Measurements from ENCODE around the gene MYO16.

Gene MYO16

DNA sequence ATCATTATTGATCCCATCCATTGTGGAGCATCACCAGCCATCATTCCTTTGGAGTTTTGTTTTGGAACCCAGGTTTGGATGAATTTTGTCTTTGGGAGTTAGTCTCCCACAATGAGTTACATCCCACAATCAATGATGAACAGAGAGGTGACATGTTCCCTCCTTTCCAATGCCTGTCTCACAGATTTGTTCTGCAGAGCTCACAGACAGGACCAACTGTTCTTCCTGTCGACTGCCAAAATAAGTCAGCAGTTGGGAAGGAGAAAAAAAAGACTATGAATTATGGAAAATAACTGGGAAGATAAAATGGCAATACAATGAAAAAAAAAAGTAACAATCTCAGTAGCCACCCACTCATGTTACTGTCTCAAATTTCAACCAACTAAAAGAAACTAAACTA, 489.1 kb downstream of the MYO16 start:
- no peak for ATAC-seq
- no peaks in the 10 kb centered on the region for H3K9me3 Mint-ChIP-seq

DNA sequence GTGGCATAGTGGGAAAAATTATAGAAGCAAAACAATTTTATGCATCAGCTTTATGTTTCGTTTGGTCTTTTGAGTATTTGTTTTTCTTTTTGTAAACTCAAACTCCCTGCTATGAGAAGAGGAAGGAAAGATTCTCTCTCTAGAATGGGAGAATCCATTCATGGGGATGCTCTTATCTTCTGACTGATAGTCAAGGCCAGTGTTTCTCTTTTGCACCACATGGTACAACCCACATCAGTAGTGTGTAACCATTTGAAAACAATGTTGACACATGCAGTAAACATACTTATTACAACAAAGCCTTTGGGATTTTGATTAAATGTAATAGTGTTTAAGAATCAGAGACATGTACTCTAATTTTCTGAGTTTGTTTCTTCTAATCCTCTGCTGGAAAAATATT, 490.5 kb downstream of the MYO16 start:
- ATAC-seq: no peak
- Mint-ChIP-seq H3K27me3 (peaks cover 32% of the 10 kb centered on the region), H3K27ac (no peak overlapping the region), H3K9me3 (no peaks in the 10 kb centered on the region), H3K4me1 (no peaks in the 10 kb centered on the region), H3K4me3 (no peak overlapping the region)
- no peak for DNase-seq

More for the DNA sequence above, 489.1 kb downstream of the MYO16 start:
- Mint-ChIP-seq H3K27me3 (peaks cover 34% of the 10 kb centered on the region), H3K27ac (no peak overlapping the region), H3K4me3 (no peak overlapping the region), H3K4me1 (peaks cover 3% of the 10 kb centered on the region)
- no peak for DNase-seq

DNA sequence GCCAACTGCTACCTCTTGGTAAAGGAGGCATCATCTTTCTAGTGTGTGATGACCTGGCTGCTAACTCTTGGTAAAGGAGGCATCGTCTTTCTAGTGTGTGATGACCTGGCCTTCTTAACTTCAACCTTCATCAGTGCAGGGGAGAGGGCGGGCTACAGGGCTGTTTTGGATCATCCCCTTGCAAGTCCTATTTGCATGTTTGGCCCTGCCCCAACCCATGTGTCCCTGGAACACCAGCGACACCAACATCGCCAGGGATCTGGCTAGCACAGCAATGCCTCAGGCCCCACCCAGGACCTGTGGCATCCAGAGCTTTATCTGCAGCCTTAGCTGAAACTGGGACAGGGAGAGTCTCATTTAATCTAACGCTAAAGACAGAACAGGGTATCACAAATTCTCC, 492.4 kb downstream of the MYO16 start:
- Mint-ChIP-seq H3K4me1 (no peaks in the 10 kb centered on the region), H3K27me3 (peaks cover 24% of the 10 kb centered on the region), H3K4me3 (no peak overlapping the region), H3K27ac (no peak overlapping the region), H3K9me3 (no peaks in the 10 kb centered on the region)
- DNase-seq: no peak
- no peak for ATAC-seq

DNA sequence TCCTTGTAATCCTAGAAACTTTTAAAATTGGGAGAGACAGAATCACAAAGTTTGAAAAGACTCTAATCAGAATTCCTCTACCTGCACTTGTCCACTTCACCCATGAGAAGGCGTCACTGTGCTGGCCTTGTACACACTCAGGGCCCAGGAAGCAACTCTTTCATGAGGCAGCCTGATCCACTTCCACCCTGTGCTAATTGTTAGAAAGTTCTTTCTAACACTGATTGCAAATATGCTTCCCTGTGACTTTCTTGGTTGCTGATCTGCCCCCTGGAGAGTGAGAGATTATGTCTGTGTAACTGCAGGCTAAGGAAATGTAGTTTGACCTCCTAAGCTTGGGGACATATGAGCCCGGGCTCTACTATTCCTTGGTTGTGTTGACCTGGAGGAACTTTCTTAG, 494.6 kb downstream of the MYO16 start:
- H3K4me3 Mint-ChIP-seq: no peak overlapping the region
- DNase-seq (no peak), ATAC-seq (no peak)
- no peaks in the 10 kb centered on the region for H3K4me1 Mint-ChIP-seq
- peak overlapping the region; percentile 9 to 60 for H3K27ac Mint-ChIP-seq
- H3K9me3 Mint-ChIP-seq: no peaks in the 10 kb centered on the region
- peaks cover 16% of the 10 kb centered on the region for H3K27me3 Mint-ChIP-seq

DNA sequence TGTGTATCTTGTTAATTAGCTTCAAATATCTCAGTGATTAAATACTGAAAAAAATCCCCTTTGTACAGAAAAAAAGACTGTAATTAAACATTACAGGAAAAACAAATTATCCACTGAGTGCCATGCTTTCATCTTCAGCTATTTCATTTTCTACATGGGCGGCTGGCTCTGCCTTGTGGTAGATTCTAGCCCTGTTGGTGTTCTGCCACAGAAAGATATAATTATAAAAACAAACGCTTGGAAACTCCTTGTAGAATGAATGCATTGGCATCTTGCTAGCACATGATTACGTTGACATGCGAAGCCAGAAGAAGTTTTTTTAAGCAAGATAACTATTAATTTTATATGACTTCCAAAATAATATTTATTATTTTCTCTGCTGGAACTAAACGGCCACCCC, 496.8 kb downstream of the MYO16 start:
- Mint-ChIP-seq H3K4me3 (no peak overlapping the region), H3K27ac (no peak overlapping the region), H3K9me3 (no peaks in the 10 kb centered on the region), H3K27me3 (peaks cover 23% of the 10 kb centered on the region), H3K4me1 (no peaks in the 10 kb centered on the region)
- ATAC-seq: no peak
- DNase-seq: no peak

DNA sequence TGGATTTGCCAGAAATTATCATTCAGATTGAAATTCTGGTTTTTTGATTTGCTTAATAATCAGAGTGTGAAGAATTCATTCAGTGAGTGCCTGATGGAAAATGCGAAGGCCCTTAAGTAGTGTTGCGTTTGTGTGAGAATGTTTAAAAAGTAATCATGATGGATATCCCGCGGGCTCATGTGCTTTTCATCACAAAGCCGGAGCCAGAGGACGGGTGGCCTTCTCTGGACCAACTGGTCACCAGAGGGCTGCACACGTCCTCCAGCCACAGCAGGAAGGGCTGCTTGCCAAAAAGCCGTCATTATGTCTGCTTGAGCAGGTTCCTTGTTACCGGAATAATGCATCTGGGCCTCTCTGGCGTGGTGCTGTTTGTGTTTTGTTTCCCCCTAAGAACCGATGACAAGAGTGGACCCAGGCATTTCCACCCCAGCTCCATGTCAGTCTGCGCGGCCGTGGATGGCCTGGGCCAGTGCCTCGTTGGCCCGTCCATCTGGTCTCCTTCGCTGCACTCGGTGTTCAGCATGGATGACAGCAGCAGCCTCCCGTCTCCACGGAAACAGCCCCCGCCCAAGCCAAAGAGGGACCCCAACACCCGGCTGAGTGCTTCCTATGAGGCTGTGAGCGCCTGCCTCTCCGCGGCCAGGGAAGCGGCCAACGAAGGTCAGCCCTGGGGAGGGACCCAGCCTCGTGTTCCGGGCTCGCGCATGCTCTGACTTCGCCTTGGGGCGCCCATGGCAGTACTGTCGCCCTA, 497.7 kb downstream of the MYO16 start:
- Mint-ChIP-seq H3K27me3 (peaks cover 15% of the 10 kb centered on the region), H3K4me3 (no peak overlapping the region), H3K4me1 (no peaks in the 10 kb centered on the region), H3K9me3 (no peaks in the 10 kb centered on the region), H3K27ac (no peak overlapping the region)
- DNase-seq (no peak), ATAC-seq (no peak)

DNA sequence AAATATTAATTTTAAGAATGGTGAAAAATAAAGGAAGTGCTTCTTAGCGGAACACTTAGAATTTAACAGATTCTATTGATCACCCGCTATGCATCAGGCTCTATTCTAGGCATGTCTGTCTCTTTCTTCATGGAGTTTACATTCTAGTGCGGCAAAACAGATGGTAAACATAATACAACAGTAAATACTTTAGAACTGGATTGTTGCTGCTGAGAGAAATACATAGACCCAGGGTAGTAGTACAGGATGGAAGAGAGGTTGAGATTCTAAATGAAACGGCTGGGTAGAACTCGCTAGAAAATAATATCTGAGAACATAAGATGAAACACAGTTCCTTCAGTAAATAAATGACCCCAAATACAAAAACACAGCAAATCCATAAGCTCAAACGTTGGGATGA, 498.7 kb downstream of the MYO16 start:
- H3K27me3 Mint-ChIP-seq: peaks cover 19% of the 10 kb centered on the region
- H3K9me3 Mint-ChIP-seq: no peaks in the 10 kb centered on the region
- H3K4me3 Mint-ChIP-seq: no peak overlapping the region
- H3K4me1 Mint-ChIP-seq: no peaks in the 10 kb centered on the region
- ATAC-seq: no peak
- no peak overlapping the region for H3K27ac Mint-ChIP-seq
- DNase-seq: no peak

DNA sequence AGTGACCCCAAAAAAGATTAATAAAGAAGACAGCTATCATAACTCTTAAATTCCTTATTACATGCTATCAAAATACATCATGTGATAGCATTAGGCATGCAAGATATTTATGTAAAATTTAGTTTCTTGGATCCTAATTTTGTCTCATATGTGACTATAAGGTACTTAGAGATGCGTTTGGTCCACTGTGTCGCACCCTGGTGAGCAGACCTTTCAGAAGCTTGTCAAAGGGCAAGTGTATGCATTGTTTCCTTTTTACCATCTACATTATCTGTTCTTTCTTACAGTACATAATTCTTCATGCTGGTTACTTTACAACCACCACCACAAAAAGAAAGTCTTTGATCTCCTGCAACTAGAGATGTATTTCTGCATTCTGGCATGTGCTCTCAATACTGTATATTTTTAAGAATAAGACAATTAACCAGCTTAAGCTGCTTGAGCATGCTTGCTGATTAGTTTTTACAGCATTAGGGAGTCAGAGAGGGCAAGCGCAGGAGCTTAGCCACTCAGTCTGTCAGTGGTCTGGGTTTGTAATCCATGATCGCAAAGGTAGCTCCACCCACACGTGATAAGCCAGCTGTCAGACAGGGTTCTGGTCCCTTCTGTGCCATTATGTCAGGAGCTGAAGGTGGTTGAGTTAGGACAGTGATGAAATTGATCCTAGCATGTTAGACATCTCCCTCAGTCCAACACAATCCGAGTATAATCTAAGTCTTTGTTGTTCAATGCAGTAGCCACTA, 500.9 kb downstream of the MYO16 start:
- Mint-ChIP-seq H3K4me1 (no peaks in the 10 kb centered on the region), H3K27me3 (peaks cover 13% of the 10 kb centered on the region), H3K27ac (no peak overlapping the region), H3K9me3 (no peaks in the 10 kb centered on the region), H3K4me3 (no peak overlapping the region)
- DNase-seq: no peak
- ATAC-seq: no peak

DNA sequence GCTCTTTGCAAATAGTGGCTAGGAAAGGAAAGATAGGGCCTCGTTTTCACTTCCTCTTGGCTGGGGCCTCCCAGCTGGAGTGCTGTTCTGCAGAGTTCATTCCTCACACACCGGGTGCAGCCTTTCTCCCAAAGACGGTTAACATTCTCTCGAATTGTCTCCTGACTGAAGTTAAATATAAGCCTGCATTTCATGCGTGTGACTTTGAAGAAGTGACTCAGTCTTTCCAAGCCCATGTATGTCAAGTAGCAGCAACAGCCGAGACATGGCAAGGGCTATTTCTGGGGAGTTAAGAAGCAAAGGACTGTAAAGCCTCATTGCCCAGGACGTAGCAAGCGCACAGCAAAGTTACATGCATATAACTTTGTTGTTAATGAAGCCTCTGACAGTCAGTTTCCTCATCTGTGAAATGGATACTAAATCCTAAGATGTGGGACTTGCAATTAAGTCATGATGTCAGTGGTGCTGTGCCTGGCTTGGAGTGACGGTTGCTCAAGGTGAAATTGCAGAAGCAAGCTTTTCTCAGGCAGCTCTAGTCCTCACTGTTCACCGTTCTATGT, 502.4 kb downstream of the MYO16 start:
- Mint-ChIP-seq H3K4me3 (no peak overlapping the region), H3K27ac (no peak overlapping the region), H3K4me1 (no peaks in the 10 kb centered on the region), H3K27me3 (peaks cover 25% of the 10 kb centered on the region), H3K9me3 (no peaks in the 10 kb centered on the region)
- DNase-seq (no peak), ATAC-seq (no peak)

DNA sequence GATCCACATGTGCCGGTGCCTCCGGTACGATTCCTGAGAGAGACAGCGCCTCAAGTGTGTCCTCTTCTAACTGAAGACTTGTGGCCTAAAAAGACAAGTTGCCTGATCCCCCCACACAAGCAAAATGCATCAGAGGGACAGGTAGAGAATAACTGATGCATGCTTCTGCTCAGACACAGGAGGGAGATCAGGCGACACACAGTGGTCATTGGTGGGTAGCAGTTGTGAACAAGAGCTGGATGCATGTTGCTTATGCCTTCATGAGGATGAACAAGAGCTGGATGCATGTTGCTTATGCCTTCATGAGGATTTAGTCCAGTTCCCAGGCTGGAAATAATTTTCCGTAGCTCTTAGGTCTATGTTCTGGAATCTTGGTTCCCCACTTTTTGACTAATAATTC, 505.6 kb downstream of the MYO16 start:
- ATAC-seq (peak; percentile 7), DNase-seq (no peak)
- H3K27ac Mint-ChIP-seq: no peak overlapping the region
- no peak overlapping the region for H3K4me3 Mint-ChIP-seq
- H3K9me3 Mint-ChIP-seq: no peaks in the 10 kb centered on the region
- no peaks in the 10 kb centered on the region for H3K4me1 Mint-ChIP-seq
- peaks cover 35% of the 10 kb centered on the region for H3K27me3 Mint-ChIP-seq

DNA sequence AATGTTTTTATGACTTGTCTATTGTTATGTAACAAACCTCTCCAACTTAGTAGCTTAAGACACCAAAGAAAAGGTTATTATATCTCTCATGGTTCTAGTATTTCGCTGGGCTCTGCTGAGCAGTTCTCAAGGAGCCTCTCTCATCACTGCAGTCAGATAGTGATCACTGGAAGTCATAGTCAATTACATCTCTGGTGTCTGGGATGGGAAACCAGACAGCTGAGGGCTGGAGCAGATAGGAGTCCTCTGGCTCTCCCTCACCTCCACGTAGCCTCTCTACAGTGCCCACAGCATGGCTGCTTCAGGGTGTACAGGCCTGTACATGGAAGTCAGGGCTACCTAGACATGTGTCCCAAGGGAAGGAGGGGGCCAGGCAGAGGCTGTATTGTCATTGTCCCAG, 507.5 kb downstream of the MYO16 start:
- H3K27me3 Mint-ChIP-seq: peaks cover 52% of the 10 kb centered on the region
- H3K27ac Mint-ChIP-seq: no peak overlapping the region
- H3K4me3 Mint-ChIP-seq: no peak overlapping the region
- no peaks in the 10 kb centered on the region for H3K4me1 Mint-ChIP-seq
- no peaks in the 10 kb centered on the region for H3K9me3 Mint-ChIP-seq
- no peak for DNase-seq
- no peak for ATAC-seq

DNA sequence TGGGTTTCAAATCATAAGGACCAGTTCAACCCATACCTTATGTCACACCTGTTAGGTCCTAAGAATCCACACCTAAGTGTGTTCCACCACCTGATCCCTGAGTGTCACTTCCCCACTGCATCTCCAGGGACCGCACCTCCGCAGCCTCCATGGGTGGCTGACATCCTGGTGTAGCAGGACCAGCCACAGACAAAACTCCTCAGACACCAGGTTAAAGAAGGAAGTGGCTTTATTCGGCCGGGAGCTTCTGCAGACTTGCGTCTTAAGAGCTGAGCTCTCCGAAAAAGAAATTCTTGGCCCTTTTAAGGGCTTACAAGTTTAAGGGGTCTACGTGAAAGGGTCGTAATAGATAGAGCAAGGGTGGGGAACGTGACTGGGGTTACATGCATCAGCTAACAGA, 509.9 kb downstream of the MYO16 start:
- no peaks in the 10 kb centered on the region for H3K9me3 Mint-ChIP-seq
- no peak overlapping the region for H3K27ac Mint-ChIP-seq
- no peak for ATAC-seq
- no peak overlapping the region for H3K4me3 Mint-ChIP-seq
- no peak for DNase-seq
- peaks cover 60% of the 10 kb centered on the region for H3K27me3 Mint-ChIP-seq
- H3K4me1 Mint-ChIP-seq: no peaks in the 10 kb centered on the region

DNA sequence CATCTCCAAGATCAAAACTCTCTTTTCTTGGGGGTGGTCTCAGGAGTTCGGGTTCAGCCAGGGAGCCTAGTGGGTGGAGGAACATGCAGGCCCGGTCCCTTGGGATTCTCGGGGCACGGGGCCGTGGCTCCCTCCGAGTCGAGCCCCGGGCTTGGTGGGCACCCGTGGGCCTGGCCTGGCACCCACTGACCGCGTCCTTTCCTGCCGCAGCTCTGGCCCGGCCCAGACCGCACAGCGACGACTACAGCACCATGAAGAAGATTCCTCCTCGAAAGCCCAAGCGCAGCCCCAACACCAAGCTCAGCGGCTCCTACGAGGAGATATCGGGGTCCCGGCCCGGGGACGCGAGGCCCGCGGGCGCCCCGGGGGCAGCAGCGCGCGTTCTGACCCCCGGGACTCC, 510.6 kb downstream of the MYO16 start:
- no peaks in the 10 kb centered on the region for H3K4me1 Mint-ChIP-seq
- H3K27me3 Mint-ChIP-seq: peaks cover 60% of the 10 kb centered on the region
- no peak overlapping the region for H3K4me3 Mint-ChIP-seq
- H3K27ac Mint-ChIP-seq: no peak overlapping the region
- H3K9me3 Mint-ChIP-seq: no peaks in the 10 kb centered on the region
- ATAC-seq: no peak
- no peak for DNase-seq

DNA sequence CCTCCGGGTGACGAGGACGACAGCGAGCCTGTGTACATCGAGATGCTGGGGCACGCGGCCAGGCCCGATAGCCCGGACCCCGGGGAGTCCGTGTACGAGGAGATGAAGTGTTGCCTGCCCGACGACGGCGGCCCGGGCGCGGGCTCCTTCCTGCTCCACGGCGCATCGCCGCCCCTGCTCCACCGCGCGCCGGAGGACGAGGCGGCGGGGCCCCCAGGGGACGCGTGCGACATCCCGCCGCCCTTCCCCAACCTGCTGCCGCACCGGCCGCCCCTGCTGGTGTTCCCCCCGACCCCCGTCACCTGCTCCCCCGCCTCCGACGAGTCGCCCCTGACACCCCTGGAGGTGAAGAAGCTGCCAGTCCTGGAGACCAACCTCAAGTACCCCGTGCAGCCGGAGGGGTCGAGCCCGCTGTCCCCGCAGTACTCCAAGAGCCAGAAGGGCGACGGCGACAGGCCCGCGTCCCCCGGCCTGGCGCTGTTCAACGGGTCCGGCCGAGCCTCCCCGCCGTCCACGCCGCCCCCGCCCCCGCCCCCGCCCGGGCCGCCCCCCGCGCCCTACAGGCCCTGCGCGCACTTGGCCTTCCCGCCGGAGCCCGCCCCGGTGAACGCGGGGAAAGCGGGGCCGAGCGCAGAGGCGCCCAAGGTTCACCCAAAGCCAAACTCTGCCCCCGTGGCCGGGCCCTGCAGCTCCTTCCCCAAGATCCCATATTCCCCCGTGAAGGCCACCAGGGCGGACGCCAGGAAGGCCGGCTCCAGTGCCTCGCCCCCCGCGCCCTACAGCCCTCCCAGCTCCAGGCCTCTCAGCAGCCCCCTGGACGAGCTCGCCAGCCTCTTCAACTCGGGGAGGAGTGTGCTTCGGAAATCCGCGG, 511.3 kb downstream of the MYO16 start:
- Mint-ChIP-seq H3K4me3 (no peak overlapping the region), H3K27ac (no peak overlapping the region), H3K9me3 (no peaks in the 10 kb centered on the region), H3K27me3 (peaks cover 58% of the 10 kb centered on the region), H3K4me1 (no peaks in the 10 kb centered on the region)
- peak; percentile 40 for ATAC-seq
- DNase-seq: no peak

DNA sequence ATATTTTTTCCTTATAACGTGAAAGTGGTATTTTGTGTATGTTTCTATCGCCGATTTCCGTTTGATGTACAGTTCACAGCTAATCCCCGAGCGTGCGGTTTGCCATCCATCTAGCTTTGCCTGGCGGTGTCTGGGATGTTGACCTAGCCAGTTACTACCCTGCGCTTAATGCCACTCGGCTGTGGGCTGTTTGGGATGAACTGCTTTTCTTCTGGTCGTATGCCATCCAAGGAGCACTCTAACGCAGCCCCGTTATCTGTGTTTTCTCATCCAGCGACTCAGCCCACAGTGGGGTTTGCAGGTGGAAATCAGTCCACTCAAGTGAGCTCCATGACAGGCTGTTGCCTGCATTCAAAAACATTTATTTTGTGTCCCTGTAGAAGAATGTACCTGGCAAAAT, 512.3 kb downstream of the MYO16 start:
- Mint-ChIP-seq H3K27me3 (peaks cover 48% of the 10 kb centered on the region), H3K4me3 (no peak overlapping the region), H3K4me1 (no peaks in the 10 kb centered on the region), H3K9me3 (no peaks in the 10 kb centered on the region), H3K27ac (no peak overlapping the region)
- no peak for DNase-seq
- no peak for ATAC-seq

All from stimulated activated naive CD8-positive, alpha-beta T cell treated with anti-CD3 and anti-CD28 coated beads, Interleukin-15, amount 100 ng/mL, for 72 hours (primary cell).